Measurements from ENCODE around the gene AMBN.
"Not testable (repeated sequence)": the region's sequence is repeated elsewhere in the genome, so short reads cannot be mapped to it uniquely, and the experiment has no call there.

Gene AMBN

DNA sequence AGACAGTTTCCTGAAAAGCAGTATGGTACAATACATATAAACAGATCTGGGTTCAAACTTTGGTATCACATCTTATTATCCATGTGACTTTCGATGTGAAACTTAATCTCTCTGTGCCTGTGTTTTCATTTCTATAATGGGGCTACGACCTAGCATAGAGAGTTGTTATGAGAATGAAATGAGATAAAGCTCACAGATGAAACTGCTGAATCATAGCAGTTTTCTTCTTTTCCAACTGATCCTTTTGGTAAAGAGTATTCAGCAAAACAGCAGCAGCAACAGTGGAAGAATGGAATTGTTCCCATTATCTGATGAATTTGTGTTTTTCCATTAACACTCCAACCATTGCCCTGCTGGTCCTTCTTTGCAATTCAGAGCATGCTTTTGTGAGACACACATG is 16.3 kb downstream of the AMBN start:
- no peak for DNase-seq

DNA sequence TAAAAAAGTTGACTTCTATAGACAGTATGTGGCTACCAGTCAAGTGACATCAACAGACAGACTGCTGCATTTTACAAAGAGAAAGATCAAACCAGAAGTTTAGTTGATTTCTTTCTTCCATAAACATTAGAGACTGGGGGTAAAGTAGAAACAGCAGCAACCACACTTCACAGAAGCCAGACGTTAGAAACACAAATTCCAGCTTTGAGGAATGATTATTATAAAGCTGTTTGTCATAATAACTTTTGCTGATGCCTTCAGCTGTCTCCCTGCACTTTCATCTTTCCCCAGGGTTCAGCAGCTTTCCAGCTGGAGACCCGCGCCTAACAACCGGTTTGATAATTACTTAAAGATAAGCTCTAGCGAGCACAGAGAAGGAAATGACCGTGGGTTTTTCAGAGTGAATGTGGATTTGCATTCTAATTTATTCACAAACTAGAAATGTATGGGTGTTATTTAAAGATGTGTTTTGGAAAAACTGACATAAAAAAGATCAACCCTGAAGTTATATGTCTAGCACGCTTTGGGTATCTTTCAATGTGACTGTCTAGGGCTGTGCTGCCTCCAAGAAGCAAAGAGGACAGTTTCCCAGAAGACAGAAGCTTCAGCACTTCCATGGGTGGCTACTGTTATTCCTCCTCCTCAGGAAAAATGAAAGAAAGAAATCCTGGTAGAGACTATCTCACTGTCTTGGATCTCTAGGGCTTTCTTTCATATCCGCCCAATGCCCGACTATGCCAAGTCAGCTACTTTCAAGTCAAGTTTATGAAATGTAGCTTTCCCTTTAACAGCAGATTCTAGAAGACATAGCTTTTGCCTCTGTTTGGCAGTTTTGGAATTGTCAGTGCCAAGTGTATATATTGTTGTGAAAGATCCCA is 21.5 kb downstream of the AMBN start:
- DNase-seq: no peak

DNA sequence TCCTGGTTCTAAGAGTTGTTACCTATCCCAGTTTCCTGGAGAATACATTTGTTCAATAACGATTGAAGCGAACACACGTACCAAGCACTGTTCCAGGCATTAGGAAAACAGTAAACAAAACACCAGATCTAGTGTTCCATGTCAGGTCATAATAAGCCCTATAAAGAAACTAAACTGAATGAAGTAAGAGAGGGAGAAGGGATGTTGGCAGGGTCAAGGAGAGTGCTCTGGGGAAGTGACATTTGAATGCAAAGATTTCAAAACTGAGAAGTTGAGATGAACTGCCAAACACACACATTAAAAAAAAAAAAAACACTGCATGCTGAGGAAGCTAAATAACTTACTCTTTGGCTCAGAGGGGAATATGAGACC is 22.1 kb downstream of the AMBN start:
- DNase-seq: no peak

DNA sequence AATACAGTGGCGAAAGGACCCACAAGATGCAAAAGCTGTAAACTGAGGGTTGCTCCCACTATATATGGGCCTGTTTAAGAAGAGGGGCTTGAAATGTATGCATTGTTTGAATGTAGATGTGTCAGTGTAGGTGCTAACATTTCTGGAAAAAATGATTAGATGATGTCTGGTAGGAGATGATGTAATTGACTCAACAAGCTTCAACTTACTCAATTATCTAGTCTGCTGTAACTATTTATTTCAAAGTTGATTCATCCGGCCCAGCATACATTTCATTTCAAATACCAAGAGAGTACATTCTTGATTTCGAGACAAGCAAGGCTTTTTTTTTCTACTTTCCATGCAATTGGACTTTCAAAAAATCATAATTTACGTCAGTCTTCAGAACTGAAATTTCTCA is 27.2 kb downstream of the AMBN start:
- no peak for DNase-seq

DNA sequence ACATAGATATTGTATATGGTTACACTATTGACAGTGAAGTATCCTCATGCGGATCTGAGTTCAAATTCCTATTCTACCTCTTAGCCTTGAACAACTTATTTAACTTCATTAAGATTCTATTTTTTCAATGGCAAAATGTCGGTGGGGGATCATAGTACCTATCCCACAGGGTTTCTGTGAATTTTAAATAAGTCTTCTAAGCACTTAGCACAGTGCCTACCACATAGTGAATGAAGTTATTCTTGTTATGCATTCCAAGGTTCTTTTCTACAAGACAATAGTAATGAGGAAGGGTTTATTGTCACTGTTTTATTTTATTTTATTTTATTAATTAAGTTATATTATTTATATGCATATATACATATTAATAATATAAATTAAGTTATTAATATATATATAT is 27.7 kb downstream of the AMBN start:
- DNase-seq: no peak

DNA sequence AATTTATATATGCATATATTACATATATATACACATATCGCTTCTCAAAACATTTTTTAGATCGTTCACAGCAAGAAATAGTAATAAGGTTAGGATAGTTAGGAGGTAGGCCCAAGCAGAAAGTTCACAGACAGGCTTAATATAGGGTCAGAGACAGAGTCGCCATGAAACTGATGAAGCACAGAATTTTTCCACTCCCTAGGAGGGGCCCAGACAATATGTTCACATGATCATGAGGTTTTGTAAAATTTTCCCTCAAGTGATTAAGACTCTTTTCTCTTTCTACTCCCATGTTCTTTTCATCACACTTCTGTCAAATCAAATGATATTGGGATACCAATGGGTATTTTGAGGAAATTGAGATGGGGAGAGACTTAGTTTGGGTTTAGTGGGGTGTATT is 31.3 kb downstream of the AMBN start:
- no peak for DNase-seq

DNA sequence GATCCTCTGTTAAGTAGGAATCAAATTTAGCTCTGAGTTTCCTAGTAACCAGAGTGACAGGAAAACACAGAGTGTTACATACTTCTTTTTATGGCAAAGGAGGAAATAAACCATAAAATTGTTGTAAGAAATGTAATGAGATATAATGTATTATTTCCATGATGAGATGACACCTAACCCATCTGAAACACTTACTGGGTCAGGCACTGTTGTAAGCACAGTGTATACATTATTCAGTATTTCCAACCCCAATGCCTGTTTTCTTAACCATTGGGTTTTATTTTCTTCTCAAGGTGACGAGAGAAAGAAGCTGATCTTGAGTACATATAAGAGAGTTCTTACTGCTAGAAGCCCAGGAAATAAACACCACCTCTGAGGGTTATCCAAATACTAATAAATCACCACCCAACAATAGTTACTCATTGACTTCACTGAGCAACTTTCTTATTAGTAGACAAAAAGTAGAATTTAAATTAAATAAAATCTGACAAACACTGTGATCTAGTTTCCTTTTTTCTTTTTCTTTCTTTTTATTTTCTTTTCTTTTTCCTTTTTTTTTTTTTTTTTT is 32.3 kb downstream of the AMBN start:
- DNase-seq: no peak

DNA sequence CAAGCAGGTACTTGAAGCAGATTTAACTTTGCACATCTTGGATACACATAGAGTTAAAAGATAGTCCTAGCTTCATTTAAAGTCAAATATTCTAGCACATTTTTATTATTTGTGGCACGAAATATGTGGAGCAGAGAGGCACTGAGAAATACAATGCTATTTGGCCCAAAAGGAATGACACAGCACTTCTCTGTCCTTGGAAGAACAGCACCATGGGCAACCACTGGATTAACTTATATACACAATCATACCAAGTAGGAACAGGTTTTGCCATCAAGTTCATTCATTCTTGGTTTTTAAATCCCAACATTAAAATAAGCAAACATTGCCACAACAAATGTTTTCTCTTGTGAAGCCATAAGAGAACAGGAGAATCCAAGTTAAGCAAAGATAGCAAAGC is 35.6 kb downstream of the AMBN start:
- DNase-seq: no peak

DNA sequence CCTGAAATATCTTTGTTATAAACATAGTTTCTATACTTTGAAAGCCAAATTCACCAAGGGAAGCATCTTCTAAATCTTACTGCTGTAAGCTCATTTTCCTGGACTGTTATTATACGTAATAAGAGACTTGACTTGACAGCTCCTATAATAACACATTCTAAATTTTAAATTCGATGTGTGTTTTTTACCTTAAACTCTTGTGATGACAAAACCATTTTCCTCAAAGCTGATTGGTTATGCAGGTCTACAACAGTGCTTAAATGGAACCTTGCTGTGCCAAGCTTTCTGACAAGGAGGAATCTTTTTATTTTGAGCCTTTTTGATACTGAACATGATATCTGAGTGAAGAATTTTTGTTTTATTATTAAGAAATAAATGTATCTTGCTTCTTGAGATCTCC is 36.4 kb downstream of the AMBN start, which contains the start of gene ENAM:
ENAM (plus strand) TSS at position 301 of the 400 bp plus-strand sequence. CDS start 757 bp downstream, outside the sequence.
- no peak for DNase-seq

DNA sequence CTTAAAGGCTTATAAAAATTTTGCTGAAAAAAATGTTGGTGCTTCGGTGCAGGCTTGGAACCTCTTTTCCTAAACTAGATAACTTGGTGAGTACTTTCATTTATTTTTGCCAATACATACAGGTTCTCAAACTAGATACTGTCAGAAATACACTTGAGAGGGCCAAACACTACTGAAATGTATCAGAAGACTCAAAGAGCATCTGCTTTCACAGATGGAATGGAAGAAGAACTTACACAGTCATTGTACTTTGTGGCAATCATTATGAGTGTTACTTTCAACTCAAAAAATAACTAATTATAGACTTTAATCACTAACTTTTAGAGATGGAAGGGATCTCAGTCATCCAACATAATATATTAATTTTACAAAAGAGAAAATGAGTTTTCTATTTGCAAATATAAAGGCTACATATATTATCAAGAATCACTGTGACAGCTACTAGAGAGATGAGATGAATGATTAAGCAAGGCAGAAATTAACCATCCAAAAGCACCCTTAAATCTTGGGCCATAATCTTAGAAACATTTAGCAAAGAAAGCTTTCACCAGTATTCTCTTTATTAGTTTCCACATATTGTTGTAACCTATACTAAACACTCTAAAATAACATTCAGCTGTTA is 37.5 kb downstream of the AMBN start:
- no peak for DNase-seq

DNA sequence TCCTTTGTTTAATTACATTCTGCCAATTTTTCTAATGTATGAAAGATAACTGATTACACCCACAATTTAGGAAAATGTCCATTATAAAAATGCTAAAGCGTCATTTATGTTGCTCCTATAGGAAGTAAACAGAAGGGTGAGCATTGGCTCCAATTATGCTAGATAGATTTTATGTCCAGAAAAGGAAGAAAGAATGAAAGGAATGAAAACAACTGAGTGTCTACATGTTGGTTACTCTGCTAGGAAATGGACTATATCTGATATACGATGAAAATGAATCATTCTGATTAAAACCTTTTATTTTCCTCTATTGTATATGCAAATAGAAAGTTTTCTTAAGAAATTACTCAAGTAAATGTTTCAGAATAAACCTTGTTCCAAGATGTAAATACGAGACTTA is 38.1 kb downstream of the AMBN start:
- DNase-seq: no peak

DNA sequence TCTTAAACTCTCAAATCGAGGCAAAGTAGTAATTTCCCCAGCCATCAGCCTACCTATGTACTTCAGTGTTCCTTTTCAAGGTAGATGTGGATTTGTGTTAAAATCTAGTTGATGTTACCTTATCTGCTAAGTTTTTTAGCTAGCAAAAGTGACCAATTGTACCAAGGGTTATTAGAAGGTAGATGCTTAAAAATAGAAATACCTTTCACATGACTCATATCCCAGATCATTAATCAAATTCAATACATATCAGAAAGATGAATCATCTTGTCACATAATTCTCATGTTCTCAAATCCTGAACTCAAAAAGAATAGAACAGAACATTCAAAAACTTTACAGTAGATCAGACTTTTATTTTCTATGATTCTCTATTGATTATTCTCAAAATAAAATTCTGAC is 40.0 kb downstream of the AMBN start:
- no peak for DNase-seq

DNA sequence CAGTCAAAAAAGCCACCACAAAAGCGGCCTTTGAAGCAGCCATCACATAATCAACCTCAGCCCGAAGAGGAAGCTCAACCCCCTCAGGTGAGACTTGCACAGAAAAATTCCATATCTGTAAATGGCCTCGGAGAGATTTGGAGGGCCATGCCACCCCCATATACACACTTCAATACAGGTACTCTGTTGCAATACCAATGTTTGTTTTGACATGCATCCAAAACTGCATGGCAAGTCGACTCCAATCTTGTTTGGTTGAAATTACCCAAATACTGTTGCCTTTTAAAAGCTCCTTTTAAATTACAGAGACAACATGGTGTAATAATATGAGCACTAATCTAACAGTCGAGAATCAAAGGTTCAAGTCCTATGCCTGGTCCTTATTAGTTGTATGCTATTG is 42.4 kb downstream of the AMBN start:
- no peak for DNase-seq

DNA sequence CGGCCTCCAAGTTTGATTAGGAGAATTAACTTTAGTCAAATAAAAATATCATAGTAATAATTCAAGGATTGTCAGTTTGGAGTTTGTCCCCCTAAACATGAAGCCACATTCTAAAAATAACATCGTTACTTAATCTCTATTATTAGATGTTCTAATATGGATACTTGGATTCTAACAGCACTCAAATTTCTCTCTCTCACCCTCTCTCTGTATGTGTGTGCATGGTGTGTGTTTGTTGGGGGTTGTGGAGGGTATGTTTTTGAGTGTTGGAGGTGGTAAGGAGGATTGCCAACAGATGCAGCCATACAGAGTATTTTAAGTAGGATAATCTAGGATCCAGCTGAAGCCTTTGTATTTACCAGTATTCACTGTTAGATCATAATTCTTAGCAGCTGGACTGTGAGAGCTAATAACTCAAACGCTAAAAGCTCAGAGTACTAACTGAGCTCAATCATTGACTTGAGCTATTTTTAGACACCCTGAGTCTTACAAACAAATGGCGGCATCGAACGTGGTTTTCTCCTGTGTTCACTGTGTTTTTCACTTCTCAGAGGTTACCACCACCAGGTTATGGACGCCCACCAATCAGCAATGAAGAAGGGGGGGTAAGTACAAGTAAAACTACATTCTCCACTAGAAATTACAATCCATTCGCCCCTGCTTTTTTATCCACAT is 45.3 kb downstream of the AMBN start:
- no peak for DNase-seq

DNA sequence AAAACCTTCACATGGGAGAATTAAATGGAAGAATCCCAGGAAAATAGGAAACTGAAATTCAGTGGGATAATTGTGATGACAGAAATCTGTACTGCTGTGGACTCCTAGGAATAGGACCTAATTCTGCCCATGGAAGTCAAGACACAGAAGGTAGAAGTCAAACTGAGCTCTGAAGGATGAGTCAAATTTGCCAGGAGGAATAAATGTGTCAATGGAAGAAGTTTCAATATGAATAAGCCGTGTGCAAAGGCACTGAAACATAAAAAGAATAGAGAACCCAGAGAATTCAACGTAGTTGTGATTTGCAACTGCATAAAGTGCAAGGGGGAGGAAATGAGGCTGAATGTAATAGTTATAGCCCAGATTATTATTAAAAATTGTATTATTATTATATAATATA is 48.1 kb downstream of the AMBN start:
- DNase-seq: no peak

DNA sequence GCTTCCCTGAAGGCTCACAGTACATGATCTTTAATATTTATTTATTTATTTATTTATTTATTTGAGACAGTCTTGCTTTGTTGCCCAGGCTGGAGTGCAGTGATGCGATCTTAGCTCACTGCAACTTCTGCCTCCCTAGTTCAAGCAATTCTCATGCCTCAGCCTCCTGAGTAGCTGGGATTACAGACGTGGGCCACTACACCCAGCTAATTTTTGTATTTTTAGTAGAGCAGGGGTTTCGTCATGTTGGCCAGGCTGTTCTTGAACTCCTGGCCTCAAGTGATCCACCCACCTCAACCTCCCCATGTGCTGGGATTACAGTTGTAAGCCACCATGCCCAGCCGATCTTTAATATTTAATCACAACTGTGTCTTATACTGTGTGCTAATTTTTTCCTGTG is 58.7 kb downstream of the AMBN start:
- not testable (repeated sequence) for DNase-seq

DNA sequence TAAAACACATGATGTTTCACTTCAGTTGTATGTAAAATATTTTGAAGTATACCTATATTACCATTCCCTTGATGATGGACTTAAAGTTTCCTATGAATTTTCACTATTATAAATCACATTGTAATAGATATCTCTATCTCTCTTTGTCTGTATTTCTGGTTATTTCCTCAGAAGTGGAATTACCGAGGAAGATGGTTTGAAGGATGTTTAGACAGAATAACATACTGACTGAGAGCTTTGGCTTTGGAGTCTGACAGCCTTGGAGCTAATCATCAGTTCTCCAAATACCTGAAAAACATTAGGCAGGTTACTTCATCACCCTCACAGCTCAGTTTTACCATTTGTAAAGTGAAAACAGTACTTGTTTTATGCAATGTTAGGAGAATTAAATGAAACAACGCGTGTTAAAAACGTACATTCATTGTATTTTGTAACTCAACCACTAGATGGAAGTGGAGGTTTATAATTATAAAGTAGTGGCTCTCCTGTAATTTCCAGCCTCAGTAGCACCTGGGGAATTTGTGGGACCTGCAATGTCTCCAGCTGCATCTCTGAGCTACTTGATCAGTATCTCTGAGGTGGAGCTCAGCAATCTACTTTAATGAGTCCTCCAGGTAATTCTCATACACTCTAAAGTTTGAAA is 59.9 kb downstream of the AMBN start:
- peak in 1 of 56 donors; percentile 2 for DNase-seq

DNA sequence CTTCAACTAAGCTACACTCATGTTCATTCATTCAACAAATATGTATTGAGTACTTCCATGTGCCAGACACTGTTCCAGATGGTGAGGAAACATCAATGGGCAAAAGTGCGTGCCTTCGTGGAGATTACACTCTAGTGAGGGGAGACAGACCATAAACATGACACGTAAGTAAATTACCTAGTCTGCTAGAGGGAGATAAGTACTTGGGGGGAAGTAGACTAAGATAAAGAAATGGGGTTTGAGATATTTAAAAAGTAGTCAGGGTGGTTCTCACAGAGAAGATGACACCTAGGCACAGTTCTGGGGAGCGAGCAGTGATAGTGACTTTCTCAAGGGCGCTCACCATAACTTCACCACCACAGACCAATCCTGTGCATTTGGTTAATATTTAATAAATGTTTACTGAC is 62.6 kb downstream of the AMBN start:
- no peak for DNase-seq
